AG04449 (cell line): ENCODE results near the gene RRP1B.

Experiments used
- CTCF ChIA-PET: fragments of 350-600 bp; formaldehyde crosslinking; extraction: SDS; loops from one replicate; lab custom pipeline; 2021; ENCODE audit warnings: antibody characterized with exemption; lab: Yijun Ruan, JAX
- POLR2A ChIA-PET: fragments of 400-600, 350-600 bp; formaldehyde crosslinking; extraction: SDS; loops from one replicate; lab custom pipeline; 2020; ENCODE audit warnings: antibody characterized with exemption, inconsistent platforms; lab: Yijun Ruan, JAX
- DNase-seq: peaks from one replicate; pipeline ENCODE4 v3.0.0-alpha.2; 2010; ENCODE audit warnings: low read depth, low spot score
- H3K4me3 ChIP-seq: 2 replicates; pipeline ENCODE4 v1.5.1; 2011; ENCODE audit warnings: low read depth, mild to moderate bottlenecking, control low read depth, low read length
- CTCF ChIP-seq: IDR thresholded peaks from one replicate; pipeline ENCODE4 v1.5.1; 2011; ENCODE audit warnings: mild to moderate bottlenecking, moderate library complexity, low read length, control low read depth, inconsistent platforms; ENCODE audit not compliant: insufficient read depth; ENCODE audit errors: missing control alignments

The RRP1B gene

GRCh38 chr21:43739621-43740435, 80.5 kb downstream of the RRP1B start:
- no peak overlapping the region for H3K4me3 ChIP-seq
- ChIA-PET POLR2A (no interaction called here), CTCF (interaction anchor here (1.0 kb wide), 1 partner anchor 49 kb away, joined by 5 read pairs; the partner anchor contains the start of gene RRP1)
- no peak for DNase-seq
- no peak for TF ChIP-seq CTCF

GRCh38 chr21:43740497-43741156, 81.3 kb downstream of the RRP1B start:
- H3K4me3 ChIP-seq = no peak overlapping the region
- DNase-seq = no peak
- CTCF ChIA-PET = interaction anchor here (1.0 kb wide), 1 partner anchor 49 kb away, joined by 5 read pairs; the partner anchor contains the start of gene RRP1
- TF ChIP-seq CTCF = no peak
- POLR2A ChIA-PET = interaction anchor here (0.6 kb wide), 1 partner anchor 142 kb away, joined by 3 read pairs; no protein-coding TSS in a partner anchor

- no peak for TF ChIP-seq CTCF
- CTCF ChIA-PET = no interaction called here
- DNase-seq = no peak
- POLR2A ChIA-PET = interaction anchor here (0.6 to 0.7 kb wide), 2 partner anchors 143 to 301 kb away, joined by 3 read pairs; no protein-coding TSS in a partner anchor
- H3K4me3 ChIP-seq = no peak overlapping the region
Observed at GRCh38 chr21:43741423-43742096, 82.2 kb downstream of the RRP1B start.

GRCh38 chr21:43743947-43744346, 84.6 kb downstream of the RRP1B start:
- ChIA-PET CTCF (no interaction called here), POLR2A (no interaction called here)
- DNase-seq = no peak
- H3K4me3 ChIP-seq = no peak overlapping the region
- no peak for TF ChIP-seq CTCF

GRCh38 chr21:43744725-43745124, 85.4 kb downstream of the RRP1B start:
- no peak for TF ChIP-seq CTCF
- DNase-seq = no peak
- POLR2A ChIA-PET = no interaction called here
- CTCF ChIA-PET = interaction anchor here (1.0 kb wide), 1 partner anchor 15 kb away, joined by 4 read pairs; no protein-coding TSS in a partner anchor
- no peak overlapping the region for H3K4me3 ChIP-seq
